Activated CD4-positive, alpha-beta T cell treated with anti-CD3 and anti-CD28 coated beads for 48 hours (primary cell): ENCODE results near the gene HCN4.

ENCODE experiments used
- DNase-seq: peaks from one replicate; pipeline ENCODE4 v3.0.0-alpha.2; 2020

The HCN4 gene

DNA sequence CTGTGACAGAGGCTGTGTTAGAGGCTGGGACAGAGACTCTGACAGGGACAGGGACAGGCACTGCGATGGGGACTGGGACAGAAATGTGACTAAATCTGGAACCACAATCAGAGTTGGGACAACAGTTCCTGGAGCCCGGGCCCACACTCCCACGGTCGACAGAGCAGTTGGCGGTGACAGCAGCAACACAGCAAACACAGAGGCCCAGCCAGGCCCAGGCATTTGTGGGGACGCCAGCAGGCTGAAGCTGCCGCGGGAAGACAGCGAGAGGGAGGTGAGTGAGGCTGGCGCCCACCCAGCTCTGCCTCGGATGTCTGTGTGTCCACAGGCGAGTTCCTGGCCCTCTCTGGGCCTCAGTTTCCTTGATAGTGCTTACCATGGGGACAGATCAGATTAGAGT is 9.3 kb upstream of the HCN4 start:
- no peak for DNase-seq

- no peak for DNase-seq
Observed at GRCh38 chr15:73375755-73376305, 7.1 kb upstream of the HCN4 start.

DNA sequence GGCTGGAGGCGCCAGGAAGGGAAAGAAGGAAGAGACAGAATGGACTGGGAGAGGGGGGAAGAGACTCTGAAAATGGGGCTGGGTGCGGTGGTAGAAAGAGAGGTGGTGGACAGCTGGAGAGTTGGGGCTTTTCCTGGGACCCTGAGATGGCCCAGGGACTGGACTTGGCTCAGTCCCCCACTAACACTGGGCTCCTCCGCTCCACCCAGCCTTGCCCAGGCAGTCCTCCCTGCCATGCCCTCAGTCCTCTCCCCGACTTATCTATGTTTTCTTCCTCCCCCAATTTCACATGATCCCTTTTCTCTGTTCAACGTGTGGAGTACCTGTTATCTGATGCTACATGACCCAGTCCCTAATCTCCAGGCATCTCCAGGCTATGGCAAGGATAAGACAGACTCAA is 6.3 kb upstream of the HCN4 start:
- no peak for DNase-seq

- no peak for DNase-seq
Observed at GRCh38 chr15:73374604-73375003, 5.8 kb upstream of the HCN4 start.

DNA sequence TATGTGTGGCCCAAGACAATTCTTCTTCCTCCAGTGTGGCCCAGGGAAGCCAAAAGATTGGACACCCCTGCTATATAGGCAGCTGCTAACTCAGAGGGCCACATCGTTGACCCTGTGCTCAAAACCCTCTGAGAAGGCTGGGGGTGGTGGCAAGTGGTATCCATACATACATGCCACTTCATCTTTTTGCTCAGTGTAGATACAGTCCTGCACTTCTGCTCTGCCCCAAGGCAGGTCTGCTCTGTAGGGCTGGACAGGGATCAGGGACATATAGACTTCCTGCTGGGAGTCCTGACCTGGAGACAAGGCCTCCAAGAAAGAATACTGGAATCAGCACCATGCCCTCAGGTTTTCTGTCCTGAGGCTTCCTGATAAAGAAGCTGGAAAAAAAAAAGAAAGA is 4.5 kb upstream of the HCN4 start:
- no peak for DNase-seq

DNA sequence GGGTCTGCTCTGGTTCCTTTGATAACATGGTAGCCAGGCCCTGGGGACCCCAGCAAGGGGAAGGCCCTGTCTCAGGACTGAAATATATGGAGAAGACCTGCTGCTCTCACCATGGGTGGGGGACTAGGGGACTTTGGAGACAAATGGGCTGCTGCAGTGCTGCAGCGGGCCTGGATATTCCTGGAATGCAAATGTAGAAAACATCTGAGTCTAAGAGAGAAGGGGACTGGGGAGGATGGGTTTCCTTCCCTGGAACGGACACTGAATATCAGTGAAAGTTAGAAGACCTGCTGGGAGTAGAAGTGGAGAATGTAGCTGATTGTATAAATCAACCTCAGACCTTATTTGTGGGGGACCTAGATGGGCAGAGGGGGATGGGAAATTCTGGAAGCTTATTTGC is 3.1 kb upstream of the HCN4 start:
- no peak for DNase-seq

GRCh38 chr15:73370151-73370550 is 1.4 kb upstream of the HCN4 start:
- no peak for DNase-seq

DNA sequence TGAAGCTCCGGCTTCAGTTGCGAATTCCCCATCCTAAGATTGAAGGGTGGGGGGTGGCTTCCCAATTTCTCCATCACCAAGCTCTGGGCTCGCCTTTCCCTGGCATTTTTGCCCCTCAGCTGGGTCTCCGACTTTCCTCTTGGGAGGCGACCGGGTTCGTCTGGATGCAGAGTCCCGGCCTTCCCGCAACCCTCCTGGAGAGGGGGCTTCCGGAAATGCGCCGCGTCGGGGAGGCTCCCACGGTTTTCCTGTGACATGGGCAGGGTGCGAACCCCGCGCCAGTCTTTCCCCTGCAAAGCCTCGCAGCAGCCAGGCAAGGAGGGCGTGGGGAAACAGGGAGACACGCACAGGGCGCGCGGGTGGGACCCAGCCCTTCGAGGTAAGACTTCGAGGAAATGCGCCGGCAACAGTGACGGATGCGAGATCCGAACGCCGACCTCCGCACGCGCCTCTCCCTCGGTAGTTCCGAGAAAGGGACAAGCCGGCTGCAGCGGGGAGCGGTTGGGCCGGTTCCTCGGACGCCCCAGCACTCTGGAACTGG is 466 bp upstream of the HCN4 start:
- DNase-seq = peak; percentile 10

- no peak for DNase-seq
Observed at GRCh38 chr15:73367624-73368300, 996 bp downstream of the HCN4 start.

GRCh38 chr15:73366766-73367623 is 1.8 kb downstream of the HCN4 start:
- DNase-seq = no peak

DNA sequence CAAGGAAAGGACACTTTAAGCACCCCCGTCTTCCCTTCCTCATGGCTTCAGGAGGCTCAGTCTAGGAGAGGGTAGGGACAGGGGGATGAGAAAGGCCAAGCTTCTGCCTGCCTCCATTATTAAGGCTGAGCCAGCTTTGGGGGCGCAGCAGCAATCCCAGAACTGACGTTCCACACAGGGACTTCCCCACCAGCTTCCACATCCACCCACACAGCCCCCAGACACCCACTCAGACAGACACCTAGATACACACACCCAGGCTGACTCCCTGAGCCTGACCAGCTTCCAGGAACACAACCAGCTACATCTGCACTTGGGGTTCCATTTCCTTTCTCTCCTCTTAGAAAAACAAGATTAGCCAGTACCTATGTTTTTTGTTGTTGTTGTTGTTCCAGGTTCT is 4.7 kb downstream of the HCN4 start:
- DNase-seq = no peak

- no peak for DNase-seq
Observed at GRCh38 chr15:73362900-73363299, 5.9 kb downstream of the HCN4 start.

GRCh38 chr15:73361337-73361736 is 7.4 kb downstream of the HCN4 start:
- no peak for DNase-seq

- DNase-seq = no peak
Observed at GRCh38 chr15:73359651-73360050, 9.1 kb downstream of the HCN4 start.

- DNase-seq = no peak
Observed at GRCh38 chr15:73357999-73358665, 10.6 kb downstream of the HCN4 start.

- no peak for DNase-seq
Observed at GRCh38 chr15:73355612-73356265, 13.0 kb downstream of the HCN4 start.

DNA sequence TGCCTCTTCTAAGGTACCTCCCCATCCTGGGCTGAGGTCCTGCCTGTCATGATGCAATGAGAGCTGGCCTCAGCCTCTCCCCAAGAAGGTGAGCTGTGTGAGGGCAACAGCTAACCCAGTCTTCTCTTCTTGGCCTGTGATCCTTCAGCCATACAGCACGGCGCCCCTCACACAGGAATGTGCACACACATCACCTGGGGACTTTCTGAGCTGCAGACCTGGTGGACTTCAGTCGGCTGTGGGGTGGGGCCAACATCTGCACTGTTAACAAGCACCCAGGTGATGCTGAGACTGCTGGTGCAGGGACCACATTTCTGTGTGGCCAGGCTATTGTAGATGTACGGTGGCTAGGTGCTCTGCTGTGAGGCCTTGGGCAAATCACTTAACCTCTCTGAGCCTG is 14.5 kb downstream of the HCN4 start:
- no peak for DNase-seq

DNA sequence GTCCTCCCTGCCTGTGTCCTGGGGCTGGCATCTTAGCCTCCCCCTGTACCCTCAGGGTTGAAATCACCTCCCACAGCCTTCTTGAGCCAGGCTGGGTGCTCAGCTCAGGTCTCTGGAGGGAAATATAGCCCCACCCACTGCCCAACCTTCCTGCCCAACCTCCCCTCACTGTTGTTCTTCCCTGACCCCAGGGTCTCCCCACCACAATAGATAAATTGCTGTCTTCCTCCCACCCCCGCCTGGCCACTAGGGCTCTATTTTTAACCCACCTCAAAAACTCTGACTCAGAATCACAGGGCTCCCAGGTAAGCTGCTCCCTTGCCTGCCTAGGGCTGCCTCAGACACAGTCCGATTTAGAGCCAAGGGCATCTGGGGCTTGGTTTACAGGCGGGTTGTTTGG is 15.0 kb downstream of the HCN4 start:
- no peak for DNase-seq

DNA sequence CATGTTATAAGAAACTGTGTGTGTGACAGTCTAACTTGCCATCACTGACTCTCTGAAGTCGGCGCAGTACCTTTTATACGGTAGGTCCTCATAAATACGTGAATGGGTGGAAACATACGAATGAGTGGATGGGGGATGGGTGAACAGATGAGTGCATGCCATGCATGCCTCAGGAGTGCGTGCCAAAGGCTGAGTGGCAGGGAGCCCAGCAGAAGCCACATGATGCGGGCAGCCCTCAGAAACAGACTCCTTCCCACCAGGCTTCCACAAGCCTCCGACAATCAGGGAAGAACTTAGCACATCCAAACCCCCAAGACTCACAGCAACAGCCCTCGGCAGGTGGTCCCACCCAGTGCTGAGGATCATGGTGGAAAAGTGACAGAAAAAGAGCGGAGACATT is 16.7 kb downstream of the HCN4 start:
- DNase-seq = no peak

DNA sequence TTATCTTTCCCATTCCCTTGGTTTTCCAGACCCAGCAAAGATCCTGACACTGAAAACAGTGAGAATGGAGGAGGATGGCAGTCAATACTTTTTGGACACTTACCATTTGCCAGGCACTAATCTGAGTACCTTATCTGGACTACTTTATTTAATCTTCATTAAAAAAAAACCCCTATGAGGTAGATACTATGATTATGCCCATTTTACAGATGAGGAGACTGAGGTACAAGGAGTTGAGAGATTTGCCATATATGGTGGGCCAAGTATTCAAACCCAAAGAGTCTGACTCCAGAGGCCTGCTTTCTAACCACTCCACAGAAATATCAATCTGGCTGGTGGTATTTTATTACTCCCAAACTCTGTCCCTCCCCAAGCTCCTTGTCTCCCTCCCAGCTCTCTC is 19.6 kb downstream of the HCN4 start:
- no peak for DNase-seq

GRCh38 chr15:73346735-73347312 is 21.9 kb downstream of the HCN4 start:
- peak; percentile 73 for DNase-seq

DNA sequence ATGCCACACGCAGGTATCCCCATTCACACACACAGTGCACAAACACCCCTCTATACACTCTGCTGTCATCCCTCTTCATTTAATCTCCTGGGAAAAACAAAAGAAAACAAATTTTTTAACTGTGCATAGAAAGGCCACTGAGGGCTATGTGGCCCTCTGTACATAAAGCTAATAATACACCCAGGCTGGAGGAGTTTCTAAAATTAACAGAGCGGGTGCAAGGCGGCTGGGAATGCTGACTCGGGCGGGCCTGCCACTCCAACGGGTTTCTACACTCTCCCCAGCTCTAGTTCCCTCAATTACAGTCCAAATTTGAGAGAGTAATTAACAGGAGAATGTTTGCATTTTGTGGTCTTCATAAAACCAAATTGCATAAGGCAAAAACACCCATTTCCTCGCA is 23.1 kb downstream of the HCN4 start:
- DNase-seq = no peak

GRCh38 chr15:73344056-73344455 is 24.7 kb downstream of the HCN4 start:
- no peak for DNase-seq
